GM12874 (cell line): Measurements from ENCODE around the gene DYNLT5.

Source experiments
- TF ChIP-seq, protein P1 (sequence below): IDR thresholded peaks from 2 replicates; pipeline ENCODE4 v1.5.1; 2011; ENCODE audit warnings: low read depth, mild to moderate bottlenecking, control low read depth, low read length, moderate library complexity; ENCODE audit not compliant: insufficient read depth

DYNLT5 gene, protein sequence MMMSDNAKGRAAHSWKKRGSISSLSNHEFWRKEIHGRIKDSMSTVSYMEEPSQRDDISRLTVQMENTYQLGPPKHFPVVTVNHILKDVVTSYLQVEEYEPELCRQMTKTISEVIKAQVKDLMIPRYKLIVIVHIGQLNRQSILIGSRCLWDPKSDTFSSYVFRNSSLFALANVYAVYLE

DNA sequence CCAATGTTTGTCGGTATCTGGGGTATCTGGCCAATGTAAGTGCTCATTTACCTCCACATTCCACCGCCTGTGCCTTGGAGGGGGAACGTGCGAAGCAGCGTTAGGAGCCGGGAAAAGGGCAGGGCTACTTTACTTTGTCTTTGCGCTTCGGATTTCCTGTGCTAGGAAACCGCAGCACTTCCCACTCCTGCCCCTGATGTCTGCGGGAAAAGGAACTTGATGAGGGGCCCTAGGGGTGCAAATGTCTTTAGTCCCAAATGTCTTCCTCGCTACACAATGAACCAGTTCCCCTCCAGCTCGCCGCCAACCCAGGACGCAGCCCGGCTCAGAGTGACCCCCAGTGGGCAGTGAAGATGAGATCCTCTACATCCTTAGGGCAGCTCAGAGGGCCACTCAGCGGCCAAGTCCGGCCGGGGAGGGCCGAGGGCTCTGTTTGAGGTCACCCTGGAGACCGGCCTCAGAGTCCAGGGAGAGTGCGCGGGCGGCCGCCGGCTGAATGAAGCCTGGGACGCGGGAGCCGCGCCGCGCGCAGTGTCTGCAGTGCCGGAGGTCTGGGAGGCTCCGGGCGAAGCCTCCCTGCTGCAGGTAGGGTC is at the start of gene DYNLT5:
Gene DYNLT5, plus strand, starts transcription at position 460 of the 593 bp plus-strand sequence. CDS start 2,200 bp downstream, outside the sequence.
- TF ChIP-seq, protein P1, sequence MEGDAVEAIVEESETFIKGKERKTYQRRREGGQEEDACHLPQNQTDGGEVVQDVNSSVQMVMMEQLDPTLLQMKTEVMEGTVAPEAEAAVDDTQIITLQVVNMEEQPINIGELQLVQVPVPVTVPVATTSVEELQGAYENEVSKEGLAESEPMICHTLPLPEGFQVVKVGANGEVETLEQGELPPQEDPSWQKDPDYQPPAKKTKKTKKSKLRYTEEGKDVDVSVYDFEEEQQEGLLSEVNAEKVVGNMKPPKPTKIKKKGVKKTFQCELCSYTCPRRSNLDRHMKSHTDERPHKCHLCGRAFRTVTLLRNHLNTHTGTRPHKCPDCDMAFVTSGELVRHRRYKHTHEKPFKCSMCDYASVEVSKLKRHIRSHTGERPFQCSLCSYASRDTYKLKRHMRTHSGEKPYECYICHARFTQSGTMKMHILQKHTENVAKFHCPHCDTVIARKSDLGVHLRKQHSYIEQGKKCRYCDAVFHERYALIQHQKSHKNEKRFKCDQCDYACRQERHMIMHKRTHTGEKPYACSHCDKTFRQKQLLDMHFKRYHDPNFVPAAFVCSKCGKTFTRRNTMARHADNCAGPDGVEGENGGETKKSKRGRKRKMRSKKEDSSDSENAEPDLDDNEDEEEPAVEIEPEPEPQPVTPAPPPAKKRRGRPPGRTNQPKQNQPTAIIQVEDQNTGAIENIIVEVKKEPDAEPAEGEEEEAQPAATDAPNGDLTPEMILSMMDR: no peak

DNA sequence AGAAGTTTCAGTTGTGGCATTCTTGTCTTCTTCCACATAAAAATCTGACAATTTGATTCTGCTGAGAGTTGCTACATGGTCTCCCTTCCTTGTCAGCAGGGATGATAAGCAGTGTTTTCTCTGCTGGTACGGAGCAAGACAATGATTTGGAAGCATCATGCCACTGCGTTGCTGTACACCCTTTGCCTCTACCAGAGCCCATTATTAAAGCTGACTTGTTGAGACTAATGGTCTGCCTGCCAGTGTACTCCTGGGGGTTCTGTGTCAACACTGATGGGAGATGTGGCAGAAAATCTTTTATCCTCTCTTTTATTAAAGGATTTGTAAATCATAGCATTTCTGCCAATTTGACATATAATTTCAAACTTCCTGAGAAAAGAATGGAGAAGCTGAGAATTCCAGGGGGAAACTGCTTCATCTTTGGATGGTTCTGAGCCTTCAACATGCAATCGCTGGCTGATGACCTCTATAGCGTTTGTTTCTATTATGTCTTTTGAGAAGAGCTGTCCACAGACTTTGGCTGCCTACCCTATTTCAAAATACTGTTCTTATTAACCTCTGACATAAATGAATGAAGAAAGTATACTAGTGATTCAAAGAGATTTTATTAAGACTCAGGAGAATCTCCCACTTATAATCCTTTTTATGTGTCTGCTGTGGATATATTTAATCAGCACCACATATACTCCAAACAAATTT is 47.9 kb upstream of the DYNLT5 start:
- TF ChIP-seq, protein P1: no peak

DNA sequence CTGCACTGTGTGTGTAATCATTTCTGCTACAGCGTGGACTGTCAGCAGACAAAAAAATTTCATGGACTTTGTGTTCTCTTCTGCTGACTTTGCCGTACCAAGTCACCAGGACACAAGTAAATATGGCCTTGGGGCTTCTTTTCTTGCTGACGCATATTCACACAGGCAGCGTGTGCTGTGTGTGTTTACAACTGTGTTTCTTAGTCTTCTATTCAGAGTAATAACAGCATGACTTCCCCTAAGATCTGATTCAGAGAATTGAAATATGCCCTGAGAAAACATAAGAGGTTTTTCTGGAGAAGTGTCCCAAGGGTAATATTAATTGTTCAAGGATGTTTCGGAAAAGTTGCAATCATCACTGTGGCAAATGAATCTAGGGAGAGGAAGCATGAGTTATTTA is 47.1 kb upstream of the DYNLT5 start:
- TF ChIP-seq, protein P1: no peak

DNA sequence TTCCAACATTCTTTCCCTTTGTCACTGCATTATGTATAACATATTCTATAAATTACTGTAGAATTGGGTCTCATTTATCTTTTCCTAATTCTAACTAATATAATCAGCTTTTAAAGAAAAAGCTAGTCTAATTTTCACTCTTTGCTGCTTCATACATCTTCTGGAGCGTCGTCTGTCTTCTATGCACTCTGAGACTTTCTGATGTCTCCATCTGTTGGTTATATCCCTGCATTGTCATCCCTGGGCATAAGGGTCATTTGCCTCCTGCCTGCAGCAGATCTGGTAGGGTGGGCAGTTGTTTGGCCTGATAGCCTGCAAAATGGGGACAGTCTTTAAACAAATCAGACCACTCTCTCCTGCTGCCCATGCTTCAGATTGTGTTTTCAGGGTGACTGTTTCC is 40.8 kb upstream of the DYNLT5 start:
- TF ChIP-seq, protein P1: 0 out of 2 replicates have a peak, but pooled peaks have one; percentile 10

DNA sequence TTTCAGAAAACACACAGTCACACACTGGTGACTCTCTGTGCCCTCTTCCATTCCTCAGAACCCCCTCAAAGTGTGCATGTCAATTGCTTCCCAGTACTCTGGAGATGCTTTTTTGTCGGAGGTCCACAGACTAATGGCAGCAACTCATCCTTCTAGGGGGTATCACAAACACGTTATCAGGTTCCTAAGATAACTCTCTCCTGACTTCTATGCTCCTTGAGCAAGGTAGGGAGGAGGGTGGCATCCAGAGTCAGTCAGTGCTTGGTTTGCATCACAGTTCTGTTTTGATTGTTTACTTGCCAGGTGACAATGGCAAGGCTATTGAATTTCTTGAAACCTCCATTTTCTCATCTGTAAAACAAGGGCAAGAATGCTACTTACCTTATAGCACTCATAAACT is 39.4 kb upstream of the DYNLT5 start:
- TF ChIP-seq, protein P1: no peak

DNA sequence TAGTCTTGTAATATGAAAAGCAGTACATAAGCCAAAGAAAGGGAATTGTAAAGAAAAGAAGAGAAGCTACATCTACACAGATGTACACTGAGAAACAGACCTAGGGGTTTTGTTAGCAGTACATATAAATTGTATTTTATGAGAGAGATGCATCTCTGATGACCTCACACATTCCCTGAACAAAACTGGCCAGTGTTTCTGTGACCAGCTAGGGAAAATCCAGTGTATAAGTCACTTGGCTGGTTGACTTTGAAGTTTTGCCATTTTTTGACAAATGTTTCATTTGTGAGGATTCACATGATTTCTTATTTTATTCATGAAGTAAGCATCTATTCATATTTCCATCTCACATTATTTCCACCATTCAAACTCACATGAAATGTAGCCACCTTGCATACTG is 28.3 kb upstream of the DYNLT5 start:
- TF ChIP-seq, protein P1: no peak

DNA sequence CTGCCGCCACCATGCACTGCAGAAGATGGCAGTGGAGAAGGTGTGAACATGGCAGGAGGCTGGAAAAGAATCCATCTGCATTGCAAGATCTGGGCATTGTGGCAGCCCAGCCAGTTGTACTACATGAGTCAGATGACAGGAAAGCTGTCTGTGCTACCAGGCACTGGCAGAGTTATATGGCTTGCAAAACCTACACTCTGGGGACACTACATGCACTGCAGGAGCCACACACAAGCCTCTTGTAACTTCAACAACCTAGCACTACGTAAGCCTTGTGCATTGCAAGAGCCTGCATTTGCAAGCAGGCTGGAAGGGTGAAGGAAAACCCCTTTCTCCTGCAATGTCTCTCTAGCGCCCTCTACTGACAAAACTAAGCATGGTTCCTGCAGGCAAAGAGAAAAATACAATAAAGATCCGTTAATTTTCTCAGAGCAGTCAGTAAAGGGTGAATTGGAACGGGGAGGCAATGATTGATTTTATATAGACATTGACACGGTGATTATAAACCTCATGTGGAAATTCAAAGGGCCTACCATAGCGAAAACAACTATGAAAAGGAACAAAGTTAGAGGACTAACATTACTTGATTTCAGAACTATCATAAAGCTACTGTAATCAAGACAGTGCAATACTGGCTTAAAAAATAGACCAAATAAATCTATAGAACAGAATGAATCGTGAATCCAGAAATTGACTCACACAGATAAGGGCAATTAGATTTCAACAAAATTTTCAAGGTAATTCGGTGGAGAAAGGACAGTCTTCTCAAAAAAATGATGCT is 26.2 kb upstream of the DYNLT5 start:
- TF ChIP-seq, protein P1: peak; percentile 90
